NB4 (cell line): ENCODE measurements around the gene KCNE2.

Experiments
- CTCF ChIP-seq: IDR thresholded peaks from one replicate; pipeline ENCODE4 v1.5.1; 2012; ENCODE audit warnings: low read depth, low read length
- MAX ChIP-seq: IDR thresholded peaks from 2 replicates; pipeline ENCODE4 v1.6.1; 2011; ENCODE audit warnings: low read depth, low read length
- POLR2A ChIP-seq: IDR thresholded peaks from 2 replicates; pipeline ENCODE4 v1.6.1; 2011; ENCODE audit warnings: mild to moderate bottlenecking; ENCODE audit not compliant: insufficient read length; ENCODE audit errors: extremely low read depth

- TF ChIP-seq POLR2A (no peak), CTCF (peak; percentile 56), MAX (peak; percentile 68)
Observed at GRCh38 chr21:34351786-34352241, 12.0 kb upstream of the KCNE2 start.
